SU-DHL-6 (cell line): ENCODE measurements around the gene PROX1.

Experiments
- H2AFZ ChIP-seq: fragments of 200-600 bp; sonication (generic); 2 replicates; pipeline ENCODE4 v1.6.1; 2014; ENCODE audit warnings: low read depth, mild to moderate bottlenecking, moderate library complexity, mixed read lengths, antibody characterized with exemption, low read length; ENCODE audit not compliant: severe bottlenecking
- H3F3A ChIP-seq: fragments of 200-600 bp; shearing (Covaris generic); 2 replicates; pipeline ENCODE4 v1.6.0; 2016; ENCODE audit warnings: antibody characterized with exemption, mild to moderate bottlenecking; ENCODE audit not compliant: insufficient read depth
- H3K27ac ChIP-seq: fragments of 200-600 bp; sonication (generic); 2 replicates; pipeline ENCODE4 v1.5.1; 2016; ENCODE audit warnings: low read depth, mild to moderate bottlenecking, low read length, moderate library complexity, mixed read lengths
- H3K27me3 ChIP-seq: fragments of 200-600 bp; sonication (generic), shearing (Covaris generic); 2 replicates; pipeline ENCODE4 v1.6.0; 2014; ENCODE audit warnings: mild to moderate bottlenecking, low read length
- H3K36me3 ChIP-seq: fragments of 200-600 bp; sonication (generic); 2 replicates; pipeline ENCODE4 v1.6.1; 2014; ENCODE audit warnings: mild to moderate bottlenecking, low read length, mixed read lengths
- H3K4me2 ChIP-seq: fragments of 300-600, 200-600 bp; shearing (Covaris generic), sonication (generic); 2 replicates; pipeline ENCODE4 v1.6.0; 2014; ENCODE audit warnings: low read length, low read depth, mild to moderate bottlenecking; ENCODE audit not compliant: poor library complexity, severe bottlenecking
- H3K4me3 ChIP-seq: fragments of 200-600 bp; sonication (generic); 2 replicates; pipeline ENCODE4 v1.5.1; 2014; ENCODE audit warnings: antibody characterized with exemption, low read length, mild to moderate bottlenecking, mixed read lengths; ENCODE audit not compliant: insufficient read depth, poor library complexity, severe bottlenecking
- H3K79me2 ChIP-seq: fragments of 200-600 bp; sonication (generic); 2 replicates; pipeline ENCODE4 v1.6.1; 2014; ENCODE audit warnings: mild to moderate bottlenecking, low read length, moderate library complexity; ENCODE audit not compliant: insufficient read depth
- H3K9ac ChIP-seq: fragments of 200-600 bp; sonication (generic); 2 replicates; pipeline ENCODE4 v1.7.0; 2014; ENCODE audit warnings: mild to moderate bottlenecking, low read length
- H3K9me2 ChIP-seq: fragments of 200-600 bp; sonication (generic); replicated peaks from 2 replicates; pipeline ENCODE4 v1.6.1; 2014; ENCODE audit warnings: low read length; ENCODE audit not compliant: insufficient read depth
- H3K9me3 ChIP-seq: fragments of 200-600 bp; sonication (generic); 2 replicates; pipeline ENCODE4 v1.6.1; 2014; ENCODE audit warnings: low read length, mixed read lengths; ENCODE audit not compliant: insufficient read depth
- H4K20me1 ChIP-seq: fragments of 200-600 bp; sonication (generic); 2 replicates; pipeline ENCODE4 v1.6.1; 2014; ENCODE audit warnings: low read depth, mild to moderate bottlenecking, antibody characterized with exemption, low read length, moderate library complexity, mixed read lengths
- CTCF ChIP-seq: fragments of 200-600 bp; sonication (generic); IDR thresholded peaks from one replicate; pipeline ENCODE4 v1.5.1; 2017; ENCODE audit warnings: antibody characterized with exemption, mild to moderate bottlenecking, low read length, moderate library complexity; ENCODE audit not compliant: insufficient read depth, poor library complexity, severe bottlenecking
- EZH2phosphoT487 ChIP-seq: fragments of 200-600 bp; sonication (generic), shearing (Covaris generic); conservative IDR thresholded peaks from 2 replicates; pipeline ENCODE4 v1.6.1; 2018; ENCODE audit warnings: mild to moderate bottlenecking, antibody characterized with exemption, low read length, moderate library complexity, mixed read lengths

The PROX1 gene

GRCh38 chr1:214031267-214031650, 43.5 kb downstream of the PROX1 start:
- H3K4me3 ChIP-seq: no peak overlapping the region
- no peaks in the 10 kb centered on the region for H3K9me2 ChIP-seq
- H4K20me1 ChIP-seq: no peaks in the 10 kb centered on the region
- H2AFZ ChIP-seq: no peak overlapping the region
- no peak overlapping the region for H3K9ac ChIP-seq
- H3K27ac ChIP-seq: no peak overlapping the region
- no peaks in the 10 kb centered on the region for H3K79me2 ChIP-seq
- H3K4me2 ChIP-seq: no peak overlapping the region
- TF ChIP-seq EZH2phosphoT487 (no peak), CTCF (no peak)
- no peaks in the 10 kb centered on the region for H3K27me3 ChIP-seq
- no peaks in the 10 kb centered on the region for H3K36me3 ChIP-seq
- no peaks in the 10 kb centered on the region for H3K9me3 ChIP-seq
- H3F3A ChIP-seq: no peaks in the 10 kb centered on the region

- no peak overlapping the region for H3K9ac ChIP-seq
- no peaks in the 10 kb centered on the region for H3K9me2 ChIP-seq
- no peak for TF ChIP-seq CTCF
- TF ChIP-seq EZH2phosphoT487: no peak
Observed at GRCh38 chr1:214037468-214037867, 49.7 kb downstream of the PROX1 start.

GRCh38 chr1:214039394-214040018, 51.7 kb downstream of the PROX1 start:
- Histone ChIP-seq H3K79me2 (no peaks in the 10 kb centered on the region), H3K36me3 (no peaks in the 10 kb centered on the region), H3K4me3 (no peak overlapping the region), H3K9ac (no peak overlapping the region), H3K4me2 (no peak overlapping the region), H3K9me2 (no peaks in the 10 kb centered on the region), H3F3A (no peaks in the 10 kb centered on the region), H3K27ac (no peak overlapping the region), H4K20me1 (no peaks in the 10 kb centered on the region), H2AFZ (no peak overlapping the region), H3K27me3 (no peaks in the 10 kb centered on the region), H3K9me3 (no peaks in the 10 kb centered on the region)
- TF ChIP-seq EZH2phosphoT487 (no peak), CTCF (no peak)

More at GRCh38 chr1:214037468-214037867, 49.7 kb downstream of the PROX1 start:
- Histone ChIP-seq H2AFZ (no peak overlapping the region), H4K20me1 (no peaks in the 10 kb centered on the region), H3K9me3 (no peaks in the 10 kb centered on the region), H3K27ac (no peak overlapping the region), H3F3A (no peaks in the 10 kb centered on the region), H3K4me2 (no peak overlapping the region), H3K79me2 (no peaks in the 10 kb centered on the region), H3K4me3 (no peak overlapping the region), H3K27me3 (no peaks in the 10 kb centered on the region), H3K36me3 (no peaks in the 10 kb centered on the region)
